Mesendoderm (in vitro differentiated cells): ENCODE measurements around the gene METAP1D.
A peak's percentile ranks its signal among the peaks of the same experiment; 100 is the strongest.

Experiments
- DNase-seq: peaks from one replicate; pipeline ENCODE4 v3.0.0; 2013
- H2AK5ac ChIP-seq: 2 replicates; pipeline ENCODE4 v1.6.1; 2013; ENCODE audit warnings: low read length, inconsistent platforms
- H2BK120ac ChIP-seq: 2 replicates; pipeline ENCODE4 v1.6.1; 2013; ENCODE audit warnings: low read depth, mild to moderate bottlenecking, low read length, moderate library complexity, mixed read lengths
- H2BK15ac ChIP-seq: replicated peaks from 2 replicates; pipeline ENCODE4 v1.6.1; 2013; ENCODE audit warnings: low read depth, mild to moderate bottlenecking, moderate library complexity
- H2BK5ac ChIP-seq: 2 replicates; pipeline ENCODE4 v1.6.1; 2013; ENCODE audit warnings: low read length, inconsistent platforms
- H3K18ac ChIP-seq: 2 replicates; pipeline ENCODE4 v1.6.1; 2013; ENCODE audit warnings: mild to moderate bottlenecking, low read length, mixed read lengths
- H3K23ac ChIP-seq: one replicate; pipeline ENCODE4 v1.6.1; 2013; ENCODE audit warnings: low read length
- H3K27ac ChIP-seq: 2 replicates; pipeline ENCODE4 v1.5.1; 2013; ENCODE audit warnings: low read depth, mild to moderate bottlenecking, inconsistent platforms, low read length, moderate library complexity
- H3K27me3 ChIP-seq: 2 replicates; pipeline ENCODE4 v1.6.1; 2013; ENCODE audit warnings: low read length, control low read depth, mild to moderate bottlenecking, inconsistent platforms; ENCODE audit not compliant: insufficient read depth, poor library complexity
- H3K36me3 ChIP-seq: 2 replicates; pipeline ENCODE4 v1.6.1; 2013; ENCODE audit warnings: low read length, inconsistent platforms; ENCODE audit not compliant: control insufficient read depth, insufficient read depth
- H3K4ac ChIP-seq: one replicate; pipeline ENCODE4 v1.6.1; 2013; ENCODE audit warnings: low read depth, mild to moderate bottlenecking, low read length, moderate library complexity
- H3K4me1 ChIP-seq: 2 replicates; pipeline ENCODE4 v1.6.1; 2013; ENCODE audit warnings: low read depth, low read length, inconsistent platforms; ENCODE audit not compliant: control insufficient read depth
- H3K4me2 ChIP-seq: 2 replicates; pipeline ENCODE4 v1.6.1; 2013; ENCODE audit warnings: low read length
- H3K4me3 ChIP-seq: 2 replicates; pipeline ENCODE4 v1.5.1; 2013; ENCODE audit warnings: mild to moderate bottlenecking, low read length
- H3K56ac ChIP-seq: one replicate; pipeline ENCODE4 v1.6.1; 2013; ENCODE audit warnings: low read length
- H3K79me1 ChIP-seq: 2 replicates; pipeline ENCODE4 v1.6.1; 2013; ENCODE audit warnings: low read length, inconsistent platforms
- H3K79me2 ChIP-seq: 2 replicates; pipeline ENCODE4 v1.6.1; 2013; ENCODE audit warnings: mild to moderate bottlenecking, low read length; ENCODE audit not compliant: control insufficient read depth, insufficient read depth
- H3K9ac ChIP-seq: 2 replicates; pipeline ENCODE4 v1.6.1; 2013; ENCODE audit warnings: low read length, inconsistent platforms
- H4K5ac ChIP-seq: one replicate; pipeline ENCODE4 v1.6.1; 2013; ENCODE audit warnings: low read length
- H4K8ac ChIP-seq: one replicate; pipeline ENCODE4 v1.6.1; 2013; ENCODE audit warnings: low read depth, mild to moderate bottlenecking, control low read depth, low read length, moderate library complexity
- WGBS: extraction: QIAGEN DNeasy Blood & Tissue Kit; methylation state at CpG from one replicate; pipeline ENCODE4 v1.1.7; 2013; ENCODE audit warnings: low lambda C conversion rate, missing lambda C conversion rate; ENCODE audit not compliant: insufficient coverage; ENCODE audit errors: extremely low coverage; 5-methylcytosine and 5-hydroxymethylcytosine counted together

METAP1D gene

GRCh38 chr2:172084395-172084644 is 84.6 kb downstream of the METAP1D start:
- no peak overlapping the region for H3K27ac ChIP-seq

GRCh38 chr2:172084645-172085459 is 85.1 kb downstream of the METAP1D start:
- no CpG with 5 or more reads among the region's 76 CpGs for WGBS
- no peak overlapping the region for H3K27ac ChIP-seq

More at GRCh38 chr2:172084395-172084644, 84.6 kb downstream of the METAP1D start:
- no CpG with 5 or more reads among the region's 17 CpGs for WGBS
- Histone ChIP-seq H3K27me3 (peaks cover 74% of the 10 kb centered on the region), H3K4ac (no peak overlapping the region), H3K4me1 (no peaks in the 10 kb centered on the region), H3K18ac (no peak overlapping the region), H3K79me2 (no peaks in the 10 kb centered on the region), H3K4me2 (peak overlapping the region; percentile 55), H4K8ac (no peak overlapping the region), H3K9ac (no peak overlapping the region), H3K79me1 (no peaks in the 10 kb centered on the region), H2BK15ac (no peak overlapping the region), H2AK5ac (no peak overlapping the region), H2BK120ac (no peak overlapping the region), H3K4me3 (no peak overlapping the region), H4K5ac (no peak overlapping the region), H3K23ac (no peak overlapping the region), H3K56ac (peak overlapping the region; percentile 61), H3K36me3 (no peaks in the 10 kb centered on the region), H2BK5ac (no peak overlapping the region)
- DNase-seq: no peak

GRCh38 chr2:172085460-172086159 is 85.9 kb downstream of the METAP1D start, which contains the start of gene DLX1:
Gene DLX1, plus strand, starts transcription at chr2:172085507. Its CDS starts 171 bp downstream, at chr2:172085678.
- no peaks in the 10 kb centered on the region for H3K79me1 ChIP-seq
- no peak within 1 kb of the TSS for H2BK5ac ChIP-seq
- H4K5ac ChIP-seq: no peak within 1 kb of the TSS
- peak within 1 kb of the TSS; percentile 27 for H3K4me3 ChIP-seq
- no peak within 1 kb of the TSS for H2BK120ac ChIP-seq
- peak within 1 kb of the TSS; percentile 55 for H3K4me2 ChIP-seq
- DNase-seq: no peak
- no peak within 1 kb of the TSS for H4K8ac ChIP-seq
- peak within 1 kb of the TSS; percentile 45 for H3K18ac ChIP-seq
- no peak within 1 kb of the TSS for H3K4ac ChIP-seq
- H3K4me1 ChIP-seq: no peaks in the 10 kb centered on the region
- no peak within 1 kb of the TSS for H2AK5ac ChIP-seq
- H3K56ac ChIP-seq: peak within 1 kb of the TSS; percentile 61
- H2BK15ac ChIP-seq: no peak within 1 kb of the TSS
- H3K27me3 ChIP-seq: peaks cover 76% of the 10 kb centered on the region
- H3K79me2 ChIP-seq: no peaks in the 10 kb centered on the region
- no peak within 1 kb of the TSS for H3K27ac ChIP-seq
- no CpG with 5 or more reads among the region's 34 CpGs for WGBS
- H3K23ac ChIP-seq: no peak within 1 kb of the TSS
- no peaks in the 10 kb centered on the region for H3K36me3 ChIP-seq
- H3K9ac ChIP-seq: peak within 1 kb of the TSS; percentile 53

More at GRCh38 chr2:172084645-172085459, 85.1 kb downstream of the METAP1D start:
- no peaks in the 10 kb centered on the region for H3K79me2 ChIP-seq
- peak overlapping the region; percentile 45 for H3K18ac ChIP-seq
- H2BK120ac ChIP-seq: no peak overlapping the region
- peak overlapping the region; percentile 61 for H3K56ac ChIP-seq
- H2BK5ac ChIP-seq: no peak overlapping the region
- H3K36me3 ChIP-seq: no peaks in the 10 kb centered on the region
- no peak overlapping the region for H4K5ac ChIP-seq
- H2AK5ac ChIP-seq: no peak overlapping the region
- no peak overlapping the region for H3K23ac ChIP-seq
- peak overlapping the region; percentile 27 for H3K4me3 ChIP-seq
- H3K4ac ChIP-seq: no peak overlapping the region
- H2BK15ac ChIP-seq: no peak overlapping the region
- no peak overlapping the region for H4K8ac ChIP-seq
- peak overlapping the region; percentile 55 for H3K4me2 ChIP-seq
- peak; percentile 97 for DNase-seq
- H3K9ac ChIP-seq: peak overlapping the region; percentile 53
- no peaks in the 10 kb centered on the region for H3K4me1 ChIP-seq
- no peaks in the 10 kb centered on the region for H3K79me1 ChIP-seq
- H3K27me3 ChIP-seq: peaks cover 76% of the 10 kb centered on the region

- H3K9ac ChIP-seq: peak overlapping the region; percentile 2
- H3K4me1 ChIP-seq: no peaks in the 10 kb centered on the region
- peak; percentile 87 for DNase-seq
- no peak overlapping the region for H2BK15ac ChIP-seq
- no peak overlapping the region for H2BK120ac ChIP-seq
- H2BK5ac ChIP-seq: no peak overlapping the region
- no peaks in the 10 kb centered on the region for H3K79me1 ChIP-seq
- H4K5ac ChIP-seq: no peak overlapping the region
- WGBS: no CpG with 5 or more reads among the region's 54 CpGs
- no peak overlapping the region for H4K8ac ChIP-seq
- H3K4me2 ChIP-seq: peak overlapping the region; percentile 6
- H3K4ac ChIP-seq: no peak overlapping the region
- no peak overlapping the region for H3K27ac ChIP-seq
- no peak overlapping the region for H3K18ac ChIP-seq
- H3K56ac ChIP-seq: no peak overlapping the region
- no peak overlapping the region for H2AK5ac ChIP-seq
- H3K23ac ChIP-seq: no peak overlapping the region
- H3K79me2 ChIP-seq: no peaks in the 10 kb centered on the region
- H3K36me3 ChIP-seq: no peaks in the 10 kb centered on the region
- H3K27me3 ChIP-seq: peaks cover 72% of the 10 kb centered on the region
- H3K4me3 ChIP-seq: no peak overlapping the region
Observed at GRCh38 chr2:172086241-172087206, 86.8 kb downstream of the METAP1D start.

- Histone ChIP-seq H3K27ac (no peak overlapping the region), H2BK5ac (no peak overlapping the region), H3K9ac (no peak overlapping the region), H3K4me2 (peak overlapping the region; percentile 6), H3K18ac (no peak overlapping the region), H2BK120ac (no peak overlapping the region), H3K4ac (no peak overlapping the region), H3K36me3 (no peaks in the 10 kb centered on the region), H3K27me3 (peaks cover 72% of the 10 kb centered on the region), H4K5ac (no peak overlapping the region), H3K79me2 (no peaks in the 10 kb centered on the region), H2AK5ac (no peak overlapping the region), H4K8ac (no peak overlapping the region), H2BK15ac (no peak overlapping the region), H3K56ac (peak overlapping the region; percentile 11), H3K4me3 (no peak overlapping the region), H3K79me1 (no peaks in the 10 kb centered on the region), H3K23ac (peak overlapping the region; percentile 31), H3K4me1 (no peaks in the 10 kb centered on the region)
- DNase-seq: no peak
- WGBS: no CpG with 5 or more reads among the region's 31 CpGs
Observed at GRCh38 chr2:172087207-172087779, 87.5 kb downstream of the METAP1D start.
